PFSK-1 (cell line): ENCODE results near the gene TTC13.

Source experiments
- SIN3A ChIP-seq: IDR thresholded peaks from 2 replicates; pipeline ENCODE4 v1.6.1; 2012; ENCODE audit warnings: mild to moderate bottlenecking, low read length, moderate library complexity, borderline replicate concordance; ENCODE audit not compliant: insufficient read depth
- TAF1 ChIP-seq: IDR thresholded peaks from 2 replicates; pipeline ENCODE4 v1.6.1; 2012; ENCODE audit warnings: low read length, control low read depth, borderline replicate concordance; ENCODE audit not compliant: insufficient read depth
- TF ChIP-seq, protein P1 (sequence below), 2 experiments: IDR thresholded peaks; 2 replicates each; pipeline versions ENCODE4 v1.6.1 to v1.8.0; 2011 to 2012; ENCODE audit warnings: low read depth in 2 of 2, low read length in 2 of 2, control low read depth in 1 of 2, inconsistent platforms in 1 of 2, mild to moderate bottlenecking in 1 of 2, moderate library complexity in 1 of 2; ENCODE audit not compliant: insufficient read depth in 1 of 2

DNA sequence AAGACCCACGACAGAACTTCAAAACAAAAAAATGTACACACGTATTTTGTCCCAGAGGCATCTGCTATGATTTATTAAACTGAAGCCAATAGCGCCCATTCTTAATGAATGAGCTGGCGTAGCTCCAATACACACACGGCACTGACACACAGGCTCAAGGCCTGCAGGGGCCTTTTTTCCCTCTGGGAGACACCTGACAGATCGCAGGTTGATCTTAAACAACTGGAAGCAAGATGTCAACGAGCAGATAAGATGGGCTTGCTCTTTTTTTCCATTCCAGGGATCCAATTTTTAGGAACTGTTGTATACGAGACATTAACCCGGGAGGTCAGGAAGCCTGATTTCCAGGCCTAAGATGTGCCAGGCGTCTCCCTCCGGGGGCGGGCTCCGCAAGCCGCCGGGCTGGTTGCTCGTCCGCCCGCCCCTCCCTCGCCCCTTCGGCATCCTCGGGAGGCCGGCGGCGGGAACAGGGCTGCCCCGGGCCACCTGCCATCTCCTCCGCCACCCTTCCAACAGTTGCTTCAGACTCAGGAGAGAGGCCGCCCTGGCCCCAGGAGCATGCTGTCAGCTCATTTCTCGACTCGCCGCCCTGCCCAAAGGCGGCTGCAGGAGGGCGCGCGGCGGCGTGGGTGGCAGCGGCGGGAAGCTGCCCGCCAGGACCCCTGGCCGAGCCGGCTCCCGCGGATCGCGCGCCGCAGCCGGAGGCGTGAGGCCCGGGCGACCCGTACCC, 735 bp downstream of the TTC13 start:
- TF ChIP-seq TAF1 (no peak), SIN3A (no peak)
- TF ChIP-seq, protein P1, sequence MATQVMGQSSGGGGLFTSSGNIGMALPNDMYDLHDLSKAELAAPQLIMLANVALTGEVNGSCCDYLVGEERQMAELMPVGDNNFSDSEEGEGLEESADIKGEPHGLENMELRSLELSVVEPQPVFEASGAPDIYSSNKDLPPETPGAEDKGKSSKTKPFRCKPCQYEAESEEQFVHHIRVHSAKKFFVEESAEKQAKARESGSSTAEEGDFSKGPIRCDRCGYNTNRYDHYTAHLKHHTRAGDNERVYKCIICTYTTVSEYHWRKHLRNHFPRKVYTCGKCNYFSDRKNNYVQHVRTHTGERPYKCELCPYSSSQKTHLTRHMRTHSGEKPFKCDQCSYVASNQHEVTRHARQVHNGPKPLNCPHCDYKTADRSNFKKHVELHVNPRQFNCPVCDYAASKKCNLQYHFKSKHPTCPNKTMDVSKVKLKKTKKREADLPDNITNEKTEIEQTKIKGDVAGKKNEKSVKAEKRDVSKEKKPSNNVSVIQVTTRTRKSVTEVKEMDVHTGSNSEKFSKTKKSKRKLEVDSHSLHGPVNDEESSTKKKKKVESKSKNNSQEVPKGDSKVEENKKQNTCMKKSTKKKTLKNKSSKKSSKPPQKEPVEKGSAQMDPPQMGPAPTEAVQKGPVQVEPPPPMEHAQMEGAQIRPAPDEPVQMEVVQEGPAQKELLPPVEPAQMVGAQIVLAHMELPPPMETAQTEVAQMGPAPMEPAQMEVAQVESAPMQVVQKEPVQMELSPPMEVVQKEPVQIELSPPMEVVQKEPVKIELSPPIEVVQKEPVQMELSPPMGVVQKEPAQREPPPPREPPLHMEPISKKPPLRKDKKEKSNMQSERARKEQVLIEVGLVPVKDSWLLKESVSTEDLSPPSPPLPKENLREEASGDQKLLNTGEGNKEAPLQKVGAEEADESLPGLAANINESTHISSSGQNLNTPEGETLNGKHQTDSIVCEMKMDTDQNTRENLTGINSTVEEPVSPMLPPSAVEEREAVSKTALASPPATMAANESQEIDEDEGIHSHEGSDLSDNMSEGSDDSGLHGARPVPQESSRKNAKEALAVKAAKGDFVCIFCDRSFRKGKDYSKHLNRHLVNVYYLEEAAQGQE (IDR thresholded peaks at IDR 0.05; ENCODE audit: insufficient read depth in 1 of 2, low read depth in 2 of 2, low read length in 2 of 2), result no peak
